ENCODE measurements around the gene FXR1.
"Not testable (repeated sequence)": the region's sequence is repeated elsewhere in the genome, so short reads cannot be mapped to it uniquely, and the experiment has no call there.

DNA sequence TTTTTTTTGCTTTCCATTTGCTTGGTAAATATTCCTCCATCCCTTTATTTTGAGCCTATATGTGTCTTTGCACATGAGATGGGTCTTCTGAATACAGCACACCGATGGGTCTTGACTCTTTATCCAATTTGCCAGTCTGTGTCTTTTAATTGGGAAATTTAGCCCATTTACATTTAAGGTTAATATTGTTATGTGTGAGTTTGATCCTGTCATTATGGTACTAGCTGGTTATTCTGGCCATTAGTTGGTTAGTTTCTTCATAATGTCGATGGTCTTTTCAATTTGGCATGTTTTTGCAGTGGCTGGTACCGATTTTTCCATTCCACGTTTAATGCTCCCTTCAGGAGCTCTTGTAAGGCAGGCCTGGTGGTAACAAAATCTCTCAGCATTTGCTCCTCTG is 89.9 kb downstream of the FXR1 start:
- not testable (repeated sequence) for TF ChIP-seq POLR2AphosphoS5 (IDR thresholded peaks at IDR 0.05; ENCODE audit: borderline replicate concordance, low read depth, low read length); EZH2 (IDR thresholded peaks at IDR 0.05); FOXP2 (optimal IDR thresholded peaks at IDR 0.05; ENCODE audit: control extremely low read depth, extremely low read length, insufficient read depth)
